H1 (cell line): Measurements from ENCODE around the gene HS2ST1.

Experiments used
- BCL11A ChIP-seq, 2 experiments: IDR thresholded peaks; one replicate each; pipeline ENCODE4 v1.6.1; 2011; ENCODE audit warnings: low read depth in 2 of 2, low read length in 2 of 2, mild to moderate bottlenecking in 2 of 2
- CHD2 ChIP-seq: IDR thresholded peaks from 2 replicates; pipeline ENCODE4 v1.6.1; 2012; ENCODE audit warnings: low read length, improper control_type of control experiment
- CREB1 ChIP-seq: IDR thresholded peaks from 2 replicates; pipeline ENCODE4 v1.6.1; 2012; ENCODE audit warnings: inconsistent platforms
- CTCF ChIP-seq, 3 experiments: IDR thresholded peaks; 1 replicate in 2 of 3; 2 replicates in 1 of 3; pipeline versions ENCODE4 v1.5.1 to v1.6.1; 2011; ENCODE audit warnings: low read length in 3 of 3, mild to moderate bottlenecking in 3 of 3, inconsistent platforms in 2 of 3, low read depth in 1 of 3, moderate library complexity in 1 of 3; ENCODE audit not compliant: insufficient read depth in 1 of 3; ENCODE audit errors: control extremely low read depth in 1 of 3
- EP300 ChIP-seq, 2 experiments: IDR thresholded peaks; 1 replicate in 1 of 2; 2 replicates in 1 of 2; pipeline ENCODE4 v1.6.1; 2011 to 2012; ENCODE audit warnings: low read depth in 2 of 2, low read length in 2 of 2, mild to moderate bottlenecking in 2 of 2, borderline replicate concordance in 1 of 2, inconsistent platforms in 1 of 2, moderate library complexity in 1 of 2
- EZH2 ChIP-seq: fragments of 200-600 bp; sonication (generic); IDR thresholded peaks from 2 replicates; pipeline ENCODE4 v1.7.1; 2012; ENCODE audit warnings: low read depth, mild to moderate bottlenecking, moderate library complexity, low read length, inconsistent platforms; ENCODE audit not compliant: severe bottlenecking
- KDM5A ChIP-seq: fragments of 200-600 bp; IDR thresholded peaks from 2 replicates; pipeline ENCODE4 v1.7.1; 2012; ENCODE audit warnings: mild to moderate bottlenecking, low read length, inconsistent platforms, mixed read lengths
- MAFK ChIP-seq: IDR thresholded peaks from 2 replicates; pipeline ENCODE4 v1.6.1; 2012; ENCODE audit warnings: low read depth, mild to moderate bottlenecking, improper control_type of control experiment, low read length
- POLR2A ChIP-seq, 2 experiments: IDR thresholded peaks; 1 replicate in 1 of 2; 2 replicates in 1 of 2; pipeline ENCODE4 v1.6.1; 2011; ENCODE audit warnings: low read depth in 2 of 2, low read length in 2 of 2, mild to moderate bottlenecking in 2 of 2; ENCODE audit errors: control extremely low read depth in 1 of 2
- SP2 ChIP-seq: IDR thresholded peaks from 2 replicates; pipeline ENCODE4 v1.6.1; 2012; ENCODE audit warnings: mild to moderate bottlenecking, low read length, inconsistent platforms
- TAF1 ChIP-seq: IDR thresholded peaks from 2 replicates; pipeline ENCODE4 v1.6.1; 2011; ENCODE audit warnings: mild to moderate bottlenecking, low read depth, low read length
- TF ChIP-seq, protein P1 (sequence below): IDR thresholded peaks from 2 replicates; pipeline ENCODE4 v1.6.1; 2011; ENCODE audit warnings: low read depth, mild to moderate bottlenecking, low read length; ENCODE audit not compliant: insufficient read depth

GRCh38 chr1:86972262-86972661 is 57.8 kb downstream of the HS2ST1 start:
- TF ChIP-seq CTCF (IDR thresholded peaks at IDR 0.05; ENCODE audit: control extremely low read depth in 1 of 3, insufficient read depth in 1 of 3, low read depth in 1 of 3, low read length in 3 of 3) (no peak), CHD2 (no peak), POLR2A (IDR thresholded peaks at IDR 0.05; ENCODE audit: control extremely low read depth in 1 of 2, low read depth in 2 of 2, low read length in 2 of 2) (no peak), SP2 (no peak), TAF1 (no peak), EP300 (IDR thresholded peaks at IDR 0.05; ENCODE audit: borderline replicate concordance in 1 of 2, low read depth in 2 of 2, low read length in 2 of 2) (no peak), KDM5A (no peak), EZH2 (no peak), BCL11A (IDR thresholded peaks at IDR 0.05; ENCODE audit: low read depth in 2 of 2, low read length in 2 of 2) (no peak), MAFK (no peak), CREB1 (no peak)
- TF ChIP-seq, protein P1, sequence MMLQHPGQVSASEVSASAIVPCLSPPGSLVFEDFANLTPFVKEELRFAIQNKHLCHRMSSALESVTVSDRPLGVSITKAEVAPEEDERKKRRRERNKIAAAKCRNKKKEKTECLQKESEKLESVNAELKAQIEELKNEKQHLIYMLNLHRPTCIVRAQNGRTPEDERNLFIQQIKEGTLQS: no peak
